PFSK-1 (cell line): Measurements from ENCODE around the gene PAX2.

Experiments used
- FOXP2 ChIP-seq: optimal IDR thresholded peaks from 2 replicates; pipeline ENCODE3; 2011; ENCODE audit warnings: borderline replicate concordance, control low read depth, inconsistent platforms; ENCODE audit not compliant: insufficient read depth; ENCODE audit errors: extremely low read length, extremely low read depth
- POLR2AphosphoS5 ChIP-seq: IDR thresholded peaks from 2 replicates; pipeline ENCODE4 v1.6.1; 2012; ENCODE audit warnings: low read depth, mild to moderate bottlenecking, control low read depth, low read length, moderate library complexity
- SIN3A ChIP-seq: IDR thresholded peaks from 2 replicates; pipeline ENCODE4 v1.6.1; 2012; ENCODE audit warnings: mild to moderate bottlenecking, low read length, moderate library complexity, borderline replicate concordance; ENCODE audit not compliant: insufficient read depth
- TAF1 ChIP-seq: IDR thresholded peaks from 2 replicates; pipeline ENCODE4 v1.6.1; 2012; ENCODE audit warnings: low read length, control low read depth, borderline replicate concordance; ENCODE audit not compliant: insufficient read depth
- TF ChIP-seq, protein P1 (sequence below), 2 experiments: IDR thresholded peaks; 2 replicates each; pipeline versions ENCODE4 v1.6.1 to v1.8.0; 2011 to 2012; ENCODE audit warnings: low read depth in 2 of 2, low read length in 2 of 2, control low read depth in 1 of 2, inconsistent platforms in 1 of 2, mild to moderate bottlenecking in 1 of 2, moderate library complexity in 1 of 2; ENCODE audit not compliant: insufficient read depth in 1 of 2

PAX2 gene

DNA sequence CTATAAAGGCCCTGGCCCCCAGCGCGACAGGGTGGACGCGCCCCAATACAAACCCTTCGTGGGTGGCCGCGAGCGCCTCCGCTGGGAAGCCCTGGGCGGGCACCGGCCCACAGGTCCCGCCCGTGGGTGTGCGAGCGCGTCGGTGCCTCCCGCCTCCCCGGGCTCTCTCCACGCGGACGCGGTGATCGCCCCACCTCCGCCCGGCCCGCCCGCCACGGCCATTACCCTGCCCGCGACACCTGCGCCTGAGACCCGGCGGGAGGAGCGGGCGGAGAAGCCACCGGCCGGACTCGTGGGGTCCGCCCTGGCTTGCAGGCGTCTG is 81.2 kb downstream of the PAX2 start:
- TF ChIP-seq FOXP2 (no peak), TAF1 (no peak), SIN3A (no peak), POLR2AphosphoS5 (no peak)
- TF ChIP-seq, protein P1, sequence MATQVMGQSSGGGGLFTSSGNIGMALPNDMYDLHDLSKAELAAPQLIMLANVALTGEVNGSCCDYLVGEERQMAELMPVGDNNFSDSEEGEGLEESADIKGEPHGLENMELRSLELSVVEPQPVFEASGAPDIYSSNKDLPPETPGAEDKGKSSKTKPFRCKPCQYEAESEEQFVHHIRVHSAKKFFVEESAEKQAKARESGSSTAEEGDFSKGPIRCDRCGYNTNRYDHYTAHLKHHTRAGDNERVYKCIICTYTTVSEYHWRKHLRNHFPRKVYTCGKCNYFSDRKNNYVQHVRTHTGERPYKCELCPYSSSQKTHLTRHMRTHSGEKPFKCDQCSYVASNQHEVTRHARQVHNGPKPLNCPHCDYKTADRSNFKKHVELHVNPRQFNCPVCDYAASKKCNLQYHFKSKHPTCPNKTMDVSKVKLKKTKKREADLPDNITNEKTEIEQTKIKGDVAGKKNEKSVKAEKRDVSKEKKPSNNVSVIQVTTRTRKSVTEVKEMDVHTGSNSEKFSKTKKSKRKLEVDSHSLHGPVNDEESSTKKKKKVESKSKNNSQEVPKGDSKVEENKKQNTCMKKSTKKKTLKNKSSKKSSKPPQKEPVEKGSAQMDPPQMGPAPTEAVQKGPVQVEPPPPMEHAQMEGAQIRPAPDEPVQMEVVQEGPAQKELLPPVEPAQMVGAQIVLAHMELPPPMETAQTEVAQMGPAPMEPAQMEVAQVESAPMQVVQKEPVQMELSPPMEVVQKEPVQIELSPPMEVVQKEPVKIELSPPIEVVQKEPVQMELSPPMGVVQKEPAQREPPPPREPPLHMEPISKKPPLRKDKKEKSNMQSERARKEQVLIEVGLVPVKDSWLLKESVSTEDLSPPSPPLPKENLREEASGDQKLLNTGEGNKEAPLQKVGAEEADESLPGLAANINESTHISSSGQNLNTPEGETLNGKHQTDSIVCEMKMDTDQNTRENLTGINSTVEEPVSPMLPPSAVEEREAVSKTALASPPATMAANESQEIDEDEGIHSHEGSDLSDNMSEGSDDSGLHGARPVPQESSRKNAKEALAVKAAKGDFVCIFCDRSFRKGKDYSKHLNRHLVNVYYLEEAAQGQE (IDR thresholded peaks at IDR 0.05; ENCODE audit: insufficient read depth in 1 of 2, low read depth in 2 of 2, low read length in 2 of 2): no peak

DNA sequence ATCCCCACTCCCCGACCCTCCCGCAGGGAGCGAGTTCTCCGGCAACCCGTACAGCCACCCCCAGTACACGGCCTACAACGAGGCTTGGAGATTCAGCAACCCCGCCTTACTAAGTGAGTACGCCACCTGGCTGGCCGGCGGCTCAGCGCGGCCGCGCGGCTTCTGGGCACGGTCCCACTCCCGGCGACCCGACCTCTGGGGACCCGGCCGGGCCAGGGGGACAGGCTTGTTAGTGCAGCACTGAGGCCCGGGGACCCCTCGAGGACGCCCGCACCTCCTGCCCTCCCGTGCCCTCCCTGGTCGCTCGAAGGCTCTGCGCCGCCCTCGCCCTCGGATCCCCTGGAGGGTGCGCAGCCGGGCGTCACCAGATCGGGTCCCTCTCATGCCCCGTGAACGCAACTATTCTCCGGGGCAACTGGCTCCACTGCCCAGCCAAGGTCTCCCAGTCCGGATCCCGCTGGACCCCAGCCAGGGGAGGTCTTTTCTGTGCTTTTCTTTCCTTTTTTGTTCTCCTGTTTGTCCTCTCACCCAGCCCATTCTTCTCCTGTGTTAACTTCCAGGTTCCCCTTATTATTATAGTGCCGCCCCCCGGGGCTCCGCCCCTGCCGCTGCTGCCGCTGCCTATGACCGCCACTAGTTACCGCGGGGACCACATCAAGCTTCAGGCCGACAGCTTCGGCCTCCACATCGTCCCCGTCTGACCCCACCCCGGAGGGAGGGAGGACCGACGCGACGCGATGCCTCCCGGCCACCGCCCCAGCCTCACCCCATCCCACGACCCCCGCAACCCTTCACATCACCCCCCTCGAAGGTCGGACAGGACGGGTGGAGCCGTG is 81.8 kb downstream of the PAX2 start:
- TF ChIP-seq, protein P1 (IDR thresholded peaks at IDR 0.05; ENCODE audit: insufficient read depth in 1 of 2, low read depth in 2 of 2, low read length in 2 of 2): no peak
- TF ChIP-seq FOXP2 (no peak), TAF1 (no peak), SIN3A (no peak), POLR2AphosphoS5 (no peak)

DNA sequence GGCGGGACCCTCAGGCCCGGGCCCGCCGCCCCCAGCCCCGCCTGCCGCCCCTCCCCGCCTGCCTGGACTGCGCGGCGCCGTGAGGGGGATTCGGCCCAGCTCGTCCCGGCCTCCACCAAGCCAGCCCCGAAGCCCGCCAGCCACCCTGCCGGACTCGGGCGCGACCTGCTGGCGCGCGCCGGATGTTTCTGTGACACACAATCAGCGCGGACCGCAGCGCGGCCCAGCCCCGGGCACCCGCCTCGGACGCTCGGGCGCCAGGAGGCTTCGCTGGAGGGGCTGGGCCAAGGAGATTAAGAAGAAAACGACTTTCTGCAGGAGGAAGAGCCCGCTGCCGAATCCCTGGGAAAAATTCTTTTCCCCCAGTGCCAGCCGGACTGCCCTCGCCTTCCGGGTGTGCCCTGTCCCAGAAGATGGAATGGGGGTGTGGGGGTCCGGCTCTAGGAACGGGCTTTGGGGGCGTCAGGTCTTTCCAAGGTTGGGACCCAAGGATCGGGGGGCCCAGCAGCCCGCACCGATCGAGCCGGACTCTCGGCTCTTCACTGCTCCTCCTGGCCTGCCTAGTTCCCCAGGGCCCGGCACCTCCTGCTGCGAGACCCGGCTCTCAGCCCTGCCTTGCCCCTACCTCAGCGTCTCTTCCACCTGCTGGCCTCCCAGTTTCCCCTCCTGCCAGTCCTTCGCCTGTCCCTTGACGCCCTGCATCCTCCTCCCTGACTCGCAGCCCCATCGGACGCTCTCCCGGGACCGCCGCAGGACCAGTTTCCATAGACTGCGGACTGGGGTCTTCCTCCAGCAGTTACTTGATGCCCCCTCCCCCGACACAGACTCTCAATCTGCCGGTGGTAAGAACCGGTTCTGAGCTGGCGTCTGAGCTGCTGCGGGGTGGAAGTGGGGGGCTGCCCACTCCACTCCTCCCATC is 82.7 kb downstream of the PAX2 start:
- TF ChIP-seq SIN3A: no peak
- TF ChIP-seq POLR2AphosphoS5: no peak
- TF ChIP-seq FOXP2: no peak
- TF ChIP-seq, protein P1 (IDR thresholded peaks at IDR 0.05; ENCODE audit: insufficient read depth in 1 of 2, low read depth in 2 of 2, low read length in 2 of 2): no peak
- TF ChIP-seq TAF1: no peak

GRCh38 chr10:100828738-100829096 is 83.3 kb downstream of the PAX2 start:
- TF ChIP-seq POLR2AphosphoS5: no peak
- TF ChIP-seq FOXP2: no peak
- no peak for TF ChIP-seq TAF1
- no peak for TF ChIP-seq SIN3A
- TF ChIP-seq, protein P1 (IDR thresholded peaks at IDR 0.05; ENCODE audit: insufficient read depth in 1 of 2, low read depth in 2 of 2, low read length in 2 of 2): no peak
